WERI-Rb-1 (cell line): ENCODE measurements around the gene UIMC1.
A peak's percentile ranks its signal among the peaks of the same experiment; 100 is the strongest.

ENCODE experiments used
- DNase-seq: peaks from one replicate; pipeline ENCODE4 v3.0.0-alpha.2; 2020
- H3K27ac ChIP-seq: fragments of 250-450 bp; sonication (Bioruptor Pico); 2 replicates; pipeline ENCODE4 v1.5.1; 2020; ENCODE audit warnings: mild to moderate bottlenecking, moderate library complexity
- H3K27me3 ChIP-seq: fragments of 250-450 bp; sonication (Bioruptor Pico); 2 replicates; pipeline ENCODE4 v1.5.1; 2021; ENCODE audit warnings: mild to moderate bottlenecking, low read depth, moderate library complexity; ENCODE audit not compliant: insufficient read depth, severe bottlenecking
- H3K36me3 ChIP-seq: fragments of 250-450 bp; sonication (Bioruptor Pico); 2 replicates; pipeline ENCODE4 v1.5.1; 2020; ENCODE audit warnings: mild to moderate bottlenecking, moderate library complexity
- H3K4me3 ChIP-seq: 2 replicates; pipeline ENCODE4 v1.5.1; 2011; ENCODE audit warnings: low read depth, mild to moderate bottlenecking, control low read depth, low read length
- H3K9me3 ChIP-seq: fragments of 250-450 bp; sonication (Bioruptor Pico); 2 replicates; pipeline ENCODE4 v1.5.1; 2021; ENCODE audit warnings: mild to moderate bottlenecking, moderate library complexity; ENCODE audit not compliant: severe bottlenecking
- CTCF ChIP-seq: IDR thresholded peaks from 2 replicates; pipeline ENCODE4 v1.5.1; 2011; ENCODE audit warnings: low read depth, mild to moderate bottlenecking, control low read depth, inconsistent platforms, low read length

Gene UIMC1

GRCh38 chr5:177022386-177023302 lies 16.1 kb upstream of the UIMC1 start, which contains the start of gene ZNF346:
Gene ZNF346 (plus strand): TSS chr5:177022696. CDS start chr5:177022739, 43 bp downstream.
- DNase-seq: peak; percentile 87
- Histone ChIP-seq H3K27me3 (no peaks in the 10 kb centered on the region), H3K9me3 (no peaks in the 10 kb centered on the region), H3K4me3 (peak within 1 kb of the TSS; percentile 60), H3K36me3 (no peaks in the 10 kb centered on the region; the same call in 1 of the 2 replicates), H3K27ac (peak within 1 kb of the TSS; percentile 65)
- TF ChIP-seq CTCF: peak; percentile 46

- H3K27me3 ChIP-seq: no peaks in the 10 kb centered on the region
- DNase-seq: no peak
- H3K4me3 ChIP-seq: no peak overlapping the region
- no peak overlapping the region for H3K27ac ChIP-seq
- no peaks in the 10 kb centered on the region for H3K9me3 ChIP-seq
- no peaks in the 10 kb centered on the region; the same call in 1 of the 2 replicates for H3K36me3 ChIP-seq
- no peak for TF ChIP-seq CTCF
Measured at GRCh38 chr5:177020033-177020432, 13.5 kb upstream of the UIMC1 start.

- Histone ChIP-seq H3K36me3 (no peaks in the 10 kb centered on the region), H3K9me3 (no peaks in the 10 kb centered on the region), H3K4me3 (no peak overlapping the region), H3K27me3 (no peaks in the 10 kb centered on the region), H3K27ac (no peak overlapping the region)
- TF ChIP-seq CTCF: no peak
- no peak for DNase-seq
Measured at GRCh38 chr5:177018341-177018740, 11.8 kb upstream of the UIMC1 start.

GRCh38 chr5:177015156-177015555 lies 8.6 kb upstream of the UIMC1 start:
- Histone ChIP-seq H3K4me3 (no peak overlapping the region), H3K9me3 (no peaks in the 10 kb centered on the region), H3K27ac (no peak overlapping the region), H3K36me3 (no peaks in the 10 kb centered on the region), H3K27me3 (no peaks in the 10 kb centered on the region)
- no peak for TF ChIP-seq CTCF
- no peak for DNase-seq

- no peaks in the 10 kb centered on the region for H3K27me3 ChIP-seq
- no peak overlapping the region for H3K4me3 ChIP-seq
- H3K36me3 ChIP-seq: no peaks in the 10 kb centered on the region
- no peak for TF ChIP-seq CTCF
- DNase-seq: no peak
- no peak overlapping the region for H3K27ac ChIP-seq
- H3K9me3 ChIP-seq: no peaks in the 10 kb centered on the region
Measured at GRCh38 chr5:177010153-177010552, 3.6 kb upstream of the UIMC1 start.
